ENCODE measurements around the gene SVOP. TPM values are rescaled to one million over a fixed set of nuclear protein-coding genes. Genes with fewer than 3 reads are reported as not detected.

SVOP gene
- total and polyA plus RNA-seq, 2 of the 8 experiments (the other 6 are each of a cell fraction or from before 2014, with no cell fraction given): 0.06 TPM; not detected in 1

DNA sequence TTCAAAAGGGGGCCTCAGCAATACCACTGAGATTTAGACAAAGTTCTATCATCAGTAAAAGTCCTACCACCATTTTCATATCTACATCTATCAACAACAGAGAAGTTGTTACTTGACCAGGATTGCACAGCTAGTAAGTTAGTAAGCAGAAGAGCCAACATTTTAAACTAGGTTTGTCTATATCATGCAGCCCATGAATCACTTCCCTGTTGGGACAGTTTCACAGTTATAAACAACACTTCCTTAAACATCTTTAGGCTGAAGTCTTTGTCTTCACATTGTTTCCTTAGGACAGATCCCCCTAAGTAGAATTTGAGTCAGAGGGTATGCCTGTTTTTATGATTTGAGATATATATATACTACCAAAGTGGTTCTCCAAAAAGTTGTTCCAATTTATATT, 72.5 kb downstream of the SVOP start:
- H3K4me1 ChIP-seq (replicated peaks in 1 of 4; ENCODE audit: control insufficient read depth in 3 of 4, insufficient read depth in 4 of 4, low read length in 3 of 4): no peaks in the 10 kb centered on the region
- no peak overlapping the region for H2BK12ac ChIP-seq (ENCODE audit: low read depth, low read length)
- no peak overlapping the region for H3K4me2 ChIP-seq (ENCODE audit: insufficient read depth in 1 of 2, low read depth in 2 of 2, low read length in 2 of 2)
- H3K4ac ChIP-seq (replicated peaks; ENCODE audit: insufficient read length, low read depth, low read length): no peak overlapping the region
- H3K4me3 ChIP-seq (ENCODE audit: extremely low read depth in 1 of 4, insufficient read depth in 2 of 4, low read depth in 3 of 4, low read length in 4 of 4): no peak overlapping the region
- DNase-seq (ENCODE audit: low read depth in 1 of 2, low spot score in 2 of 2) (no peak), FAIRE-seq (no peak)
- H3K9ac ChIP-seq (replicated peaks in 1 of 4; ENCODE audit: extremely low read depth in 1 of 4, low read depth in 3 of 4, low read length in 3 of 4): no peak overlapping the region
- H3K9me3 ChIP-seq (ENCODE audit: insufficient read depth in 2 of 2, low read depth in 1 of 2, low read length in 1 of 2): peaks cover 10 to 12% of the 10 kb centered on the region in 2 experiments; a peak in 3 of 4 replicates
- H3K27me3 ChIP-seq (replicated peaks in 1 of 4; ENCODE audit: control insufficient read depth in 3 of 4, extremely low read depth in 1 of 4, insufficient read depth in 3 of 4, low read length in 3 of 4): no peaks in the 10 kb centered on the region
- no peak overlapping the region for H4K91ac ChIP-seq (replicated peaks; ENCODE audit: insufficient read length, low read length)
- H3K23me2 ChIP-seq (ENCODE audit: low read depth, low read length): no peaks in the 10 kb centered on the region
- H3K23ac ChIP-seq (ENCODE audit: insufficient read length): no peak overlapping the region
- no peak overlapping the region for H3K14ac ChIP-seq (ENCODE audit: insufficient read length)
- no peaks in the 10 kb centered on the region for H3K79me2 ChIP-seq (ENCODE audit: control insufficient read depth in 1 of 2, insufficient read depth in 2 of 2, low read length in 2 of 2)
- H3K56ac ChIP-seq (replicated peaks; ENCODE audit: insufficient read length, low read depth, low read length): no peak overlapping the region
- TF ChIP-seq GTF2F1 (IDR thresholded peaks at IDR 0.05; ENCODE audit: borderline replicate concordance, low read depth, low read length): no peak
- H4K8ac ChIP-seq (ENCODE audit: extremely low read depth, insufficient read depth, low read length): no peak overlapping the region
- H3K36me3 ChIP-seq (ENCODE audit: control insufficient read depth in 2 of 4, insufficient read depth in 4 of 4, low read length in 3 of 4): no peaks in the 10 kb centered on the region
- no peak overlapping the region for H4K5ac ChIP-seq (ENCODE audit: insufficient read length, low read depth, low read length)
- H3K79me1 ChIP-seq (ENCODE audit: low read depth, low read length): no peaks in the 10 kb centered on the region
- H2BK5ac ChIP-seq (ENCODE audit: low read depth, low read length): no peak overlapping the region
- CTCF ChIA-PET (ENCODE audit: partially characterized antibody): interaction anchor here (0.8 to 5.3 kb wide), 7 partner anchors 8 to 65 kb away, joined by 3 to 71 read pairs (median 3); partner anchors contain the start of gene DAO
- POLR2A ChIA-PET (ENCODE audit: partially characterized antibody): no interaction called here
- H3K18ac ChIP-seq (ENCODE audit: extremely low read depth, low read length): no peak overlapping the region
- no peak overlapping the region for H2AK5ac ChIP-seq (ENCODE audit: low read depth, low read length)
- H2AFZ ChIP-seq (ENCODE audit: low read length): no peak overlapping the region
- H2BK15ac ChIP-seq (ENCODE audit: low read length): no peak overlapping the region
- no peak overlapping the region for H2BK20ac ChIP-seq (ENCODE audit: low read length)
- no peak overlapping the region for H2BK120ac ChIP-seq (replicated peaks; ENCODE audit: low read depth, low read length)
- H3K27ac ChIP-seq (ENCODE audit: low read depth, low read length): no peak overlapping the region
- H4K20me1 ChIP-seq (replicated peaks in 1 of 2; ENCODE audit: control insufficient read depth in 1 of 2, insufficient read depth in 2 of 2, low read length in 2 of 2): no peaks in the 10 kb centered on the region
